BE2C (cell line): ENCODE results near the gene MAD2L2.

Experiments used
- DNase-seq: peaks from one replicate; pipeline ENCODE4 v3.0.0-alpha.2; 2020
- H3K27me3 ChIP-seq: fragments of 250-450 bp; sonication (Bioruptor Pico); 2 replicates; pipeline ENCODE4 v1.5.1; 2020; ENCODE audit warnings: mild to moderate bottlenecking
- H3K36me3 ChIP-seq: fragments of 250-450 bp; sonication (Bioruptor Pico); 2 replicates; pipeline ENCODE4 v1.5.1; 2020; ENCODE audit warnings: mild to moderate bottlenecking
- H3K4me1 ChIP-seq: fragments of 250-450 bp; sonication (Bioruptor Pico); 2 replicates; pipeline ENCODE4 v1.5.1; 2020
- H3K4me3 ChIP-seq: 2 replicates; pipeline ENCODE4 v1.5.1; 2011; ENCODE audit warnings: low read depth, low read length
- H3K9me3 ChIP-seq: fragments of 250-450 bp; sonication (Bioruptor Pico); 2 replicates; pipeline ENCODE4 v1.5.1; 2020
- TF ChIP-seq, protein P1 (sequence below): IDR thresholded peaks from 2 replicates; pipeline ENCODE4 v1.5.1; 2012; ENCODE audit warnings: mild to moderate bottlenecking, low read depth, low read length

The MAD2L2 gene

DNA sequence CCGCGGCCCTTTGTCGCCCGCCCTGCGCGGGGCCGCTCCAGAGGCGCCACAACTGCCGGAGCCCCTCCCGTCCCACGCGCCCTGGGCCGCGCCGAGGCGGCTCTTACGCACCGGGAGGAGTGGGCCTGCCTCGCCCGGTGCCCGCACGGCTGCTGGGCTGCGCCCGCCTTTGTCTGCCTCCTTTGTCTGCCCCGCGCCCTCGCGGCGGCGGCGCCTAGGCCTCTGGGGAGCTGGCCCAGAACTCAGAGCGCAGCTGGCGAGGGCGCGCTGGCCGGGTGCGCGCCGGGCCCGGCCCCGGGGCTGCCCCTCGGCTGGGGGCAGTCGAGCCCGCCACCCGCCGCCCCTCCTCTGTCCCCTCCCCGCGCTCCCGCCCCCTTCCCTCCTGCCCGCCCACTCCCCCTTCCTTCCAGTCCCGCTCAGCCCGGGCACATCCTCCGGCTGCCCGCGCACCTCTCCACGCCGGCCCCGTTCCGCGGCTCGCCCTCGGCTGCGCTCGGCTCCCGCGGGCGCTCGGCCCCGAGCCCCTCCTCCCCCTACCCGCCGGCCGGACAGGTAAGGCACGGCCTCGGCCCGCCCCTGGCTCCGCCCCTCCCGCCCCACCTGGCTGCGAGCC, 10.5 kb upstream of the MAD2L2 start, which contains the start of gene DRAXIN:
Gene DRAXIN (plus strand): TSS at position 409 of the 613 bp plus-strand sequence. CDS start 14,549 bp downstream, outside the sequence.
- DNase-seq = peak; percentile 18
- H3K4me3 ChIP-seq = no peak within 1 kb of the TSS; the same call in 1 of the 2 replicates
- H3K9me3 ChIP-seq = no peaks in the 10 kb centered on the region
- H3K27me3 ChIP-seq = peaks cover 42% of the 10 kb centered on the region
- H3K4me1 ChIP-seq = no peaks in the 10 kb centered on the region
- TF ChIP-seq, protein P1, sequence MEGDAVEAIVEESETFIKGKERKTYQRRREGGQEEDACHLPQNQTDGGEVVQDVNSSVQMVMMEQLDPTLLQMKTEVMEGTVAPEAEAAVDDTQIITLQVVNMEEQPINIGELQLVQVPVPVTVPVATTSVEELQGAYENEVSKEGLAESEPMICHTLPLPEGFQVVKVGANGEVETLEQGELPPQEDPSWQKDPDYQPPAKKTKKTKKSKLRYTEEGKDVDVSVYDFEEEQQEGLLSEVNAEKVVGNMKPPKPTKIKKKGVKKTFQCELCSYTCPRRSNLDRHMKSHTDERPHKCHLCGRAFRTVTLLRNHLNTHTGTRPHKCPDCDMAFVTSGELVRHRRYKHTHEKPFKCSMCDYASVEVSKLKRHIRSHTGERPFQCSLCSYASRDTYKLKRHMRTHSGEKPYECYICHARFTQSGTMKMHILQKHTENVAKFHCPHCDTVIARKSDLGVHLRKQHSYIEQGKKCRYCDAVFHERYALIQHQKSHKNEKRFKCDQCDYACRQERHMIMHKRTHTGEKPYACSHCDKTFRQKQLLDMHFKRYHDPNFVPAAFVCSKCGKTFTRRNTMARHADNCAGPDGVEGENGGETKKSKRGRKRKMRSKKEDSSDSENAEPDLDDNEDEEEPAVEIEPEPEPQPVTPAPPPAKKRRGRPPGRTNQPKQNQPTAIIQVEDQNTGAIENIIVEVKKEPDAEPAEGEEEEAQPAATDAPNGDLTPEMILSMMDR = no peak
- no peaks in the 10 kb centered on the region for H3K36me3 ChIP-seq

DNA sequence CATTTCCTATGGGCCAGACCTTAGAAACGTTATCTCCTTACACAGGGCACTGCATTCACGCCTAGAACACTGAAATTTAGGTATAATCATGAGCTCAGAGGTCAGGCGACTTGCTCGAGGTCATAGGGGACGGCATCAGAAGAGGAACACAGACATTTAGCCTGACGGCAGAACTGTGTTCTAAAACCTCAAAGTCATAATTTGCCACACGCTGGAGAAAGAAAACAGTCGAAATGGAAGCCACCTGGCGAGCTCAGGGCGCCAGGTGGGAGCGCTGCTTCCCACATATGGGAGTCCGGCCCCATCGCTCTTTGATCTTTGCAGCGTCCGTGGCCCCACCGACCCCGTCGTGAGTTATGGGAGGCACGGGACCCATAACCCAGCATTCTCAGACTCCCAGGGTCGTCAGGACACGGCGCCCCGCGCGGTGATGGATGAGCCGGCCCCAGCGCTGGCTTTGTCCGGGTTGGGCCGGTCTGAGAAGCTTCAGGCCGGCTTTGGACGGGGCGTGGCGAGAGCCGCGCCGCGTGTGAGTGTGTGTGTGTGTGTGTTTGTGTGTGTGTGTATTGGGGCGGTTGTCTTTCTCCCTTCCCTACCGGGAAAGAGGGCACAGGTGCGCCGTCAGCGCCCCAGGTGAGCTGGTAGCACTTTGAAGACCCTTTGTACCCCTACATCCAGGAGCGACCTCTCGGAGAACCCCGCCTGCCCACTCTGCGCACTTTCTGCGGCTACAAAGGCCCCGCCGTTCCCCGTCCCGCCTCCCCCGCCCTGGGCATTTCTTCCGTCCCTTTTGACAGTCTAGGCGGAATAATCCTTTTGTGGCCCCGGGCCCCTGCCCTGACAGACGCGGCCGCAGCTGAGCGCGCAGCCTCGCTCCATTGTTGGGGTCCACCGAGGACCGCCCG, 9.7 kb upstream of the MAD2L2 start:
- TF ChIP-seq, protein P1 = no peak
- H3K9me3 ChIP-seq = no peaks in the 10 kb centered on the region
- H3K36me3 ChIP-seq = no peaks in the 10 kb centered on the region
- no peaks in the 10 kb centered on the region for H3K4me1 ChIP-seq
- no peak for DNase-seq
- peaks cover 42% of the 10 kb centered on the region for H3K27me3 ChIP-seq
- H3K4me3 ChIP-seq = no peak overlapping the region; the same call in 1 of the 2 replicates

DNA sequence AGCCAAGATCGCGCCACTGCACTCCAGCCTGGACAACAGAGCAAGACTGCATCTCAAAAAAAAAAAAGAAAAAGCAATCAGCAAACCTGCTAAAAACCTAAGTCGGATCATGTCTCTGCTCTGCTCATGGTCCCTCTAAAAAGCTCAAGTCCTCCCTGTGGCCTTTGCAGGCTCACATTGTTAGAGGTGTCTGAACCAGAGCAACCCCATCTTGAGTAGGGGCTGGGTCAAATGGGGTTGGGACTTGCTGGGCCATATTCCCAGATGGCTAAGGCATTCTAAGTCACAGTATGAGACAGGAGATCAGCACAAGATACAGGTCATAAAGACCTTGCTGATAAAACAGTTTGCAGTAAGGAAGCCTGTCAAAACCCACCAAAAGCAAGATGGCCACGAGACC, 7.6 kb upstream of the MAD2L2 start:
- Histone ChIP-seq H3K4me3 (no peak overlapping the region), H3K4me1 (no peaks in the 10 kb centered on the region), H3K27me3 (peaks cover 34% of the 10 kb centered on the region), H3K36me3 (no peaks in the 10 kb centered on the region), H3K9me3 (no peaks in the 10 kb centered on the region)
- TF ChIP-seq, protein P1 = no peak
- no peak for DNase-seq

DNA sequence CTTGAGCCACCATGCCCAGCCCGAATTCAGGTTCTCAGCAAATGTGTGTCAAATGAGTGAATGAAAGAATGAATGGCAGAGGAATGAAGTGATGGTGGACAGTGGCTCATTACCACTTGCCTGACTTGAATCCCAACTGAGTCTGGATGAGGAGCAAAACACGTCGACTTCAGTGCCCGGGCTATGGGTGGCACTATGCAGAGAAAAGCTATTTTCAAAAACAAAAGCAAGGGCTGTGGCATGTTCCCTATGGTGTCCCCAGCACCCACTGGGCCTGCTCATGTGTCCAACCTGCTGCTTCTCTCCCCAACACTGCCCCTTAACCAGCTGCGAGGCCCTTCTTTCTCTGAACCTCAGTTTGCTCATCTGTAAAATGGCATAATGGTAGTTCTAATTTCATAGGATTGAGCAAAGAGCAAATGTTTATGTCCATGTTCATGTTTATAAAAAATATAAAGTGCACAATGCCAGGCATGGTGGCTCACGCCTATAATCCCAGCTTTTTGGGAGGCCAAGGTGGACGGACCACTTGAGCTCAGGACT, 4.3 kb upstream of the MAD2L2 start:
- TF ChIP-seq, protein P1 = no peak
- Histone ChIP-seq H3K9me3 (no peaks in the 10 kb centered on the region), H3K36me3 (no peaks in the 10 kb centered on the region), H3K4me3 (no peak overlapping the region), H3K4me1 (0 out of 2 replicates have a peak, but pooled peaks cover 3% of the 10 kb centered on the region), H3K27me3 (peaks cover 6% of the 10 kb centered on the region)
- no peak for DNase-seq

DNA sequence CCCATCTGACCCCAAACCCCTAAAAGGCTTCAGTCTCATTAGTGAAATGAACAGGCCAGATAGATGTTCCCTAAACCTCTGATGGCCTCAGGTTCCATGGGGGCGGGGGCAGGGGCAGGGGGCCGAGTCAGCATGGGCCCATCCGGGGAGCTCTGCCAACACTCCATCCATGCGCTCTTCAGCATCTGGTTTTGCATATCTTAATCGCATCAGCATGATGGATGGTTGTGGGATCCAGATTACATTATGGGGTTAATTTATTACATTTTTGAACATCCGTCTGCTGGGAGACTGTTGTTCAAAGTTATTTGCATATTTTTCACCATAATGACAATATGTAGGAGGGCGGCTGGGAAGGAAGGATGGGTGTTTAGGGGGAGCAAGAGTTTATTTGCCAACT, 3.1 kb upstream of the MAD2L2 start:
- no peaks in the 10 kb centered on the region for H3K36me3 ChIP-seq
- 0 out of 2 replicates have a peak, but pooled peaks cover 3% of the 10 kb centered on the region for H3K4me1 ChIP-seq

More for the DNA sequence above, 3.1 kb upstream of the MAD2L2 start:
- Histone ChIP-seq H3K9me3 (no peaks in the 10 kb centered on the region), H3K27me3 (no peaks in the 10 kb centered on the region), H3K4me3 (no peak overlapping the region)
- TF ChIP-seq, protein P1 = no peak
- no peak for DNase-seq
